Neural cell (in vitro differentiated cells): ENCODE results near the gene MAPKAPK5. TPM values are rescaled to one million over a fixed set of nuclear protein-coding genes. Genes with fewer than 3 reads are reported as not detected.
"Not testable (repeated sequence)": the region's sequence is repeated elsewhere in the genome, so short reads cannot be mapped to it uniquely, and the experiment has no call there.

Source experiments
- H2AFZ ChIP-seq: fragments of 200-600, 300-800 bp; sonication (generic), shearing (Covaris generic); 2 replicates; pipeline ENCODE4 v1.6.0; 2014; ENCODE audit warnings: low read depth, mild to moderate bottlenecking, antibody characterized with exemption, low read length, moderate library complexity
- H3F3A ChIP-seq: fragments of 200-600 bp; shearing (Covaris generic); 2 replicates; pipeline ENCODE4 v1.6.1; 2016; ENCODE audit warnings: mild to moderate bottlenecking, moderate library complexity, mixed read lengths, antibody characterized with exemption, low read length; ENCODE audit not compliant: insufficient read depth, poor library complexity, severe bottlenecking
- H3K27ac ChIP-seq: fragments of 200-600, 300-800 bp; sonication (generic), shearing (Covaris generic); 2 replicates; pipeline ENCODE4 v1.5.1; 2014; ENCODE audit warnings: mild to moderate bottlenecking, low read length, moderate library complexity
- H3K27me3 ChIP-seq: fragments of 300-800, 200-600 bp; sonication (generic), shearing (Covaris generic); 2 replicates; pipeline ENCODE4 v1.6.0; 2014; ENCODE audit warnings: mild to moderate bottlenecking, low read depth, low read length, moderate library complexity; ENCODE audit not compliant: insufficient read depth
- H3K36me3 ChIP-seq: fragments of 300-800, 200-600 bp; sonication (generic), shearing (Covaris generic); 2 replicates; pipeline ENCODE4 v1.5.1; 2014; ENCODE audit warnings: mild to moderate bottlenecking, antibody characterized with exemption, low read length, moderate library complexity; ENCODE audit not compliant: insufficient read depth
- H3K4me2 ChIP-seq: fragments of 300-800, 200-600 bp; sonication (generic), shearing (Covaris generic); 2 replicates; pipeline ENCODE4 v1.6.0; 2014; ENCODE audit warnings: mild to moderate bottlenecking, low read length
- H3K4me3 ChIP-seq: fragments of 300-800, 200-600 bp; sonication (generic), shearing (Covaris generic); 2 replicates; pipeline ENCODE4 v1.5.1; 2014; ENCODE audit warnings: mild to moderate bottlenecking, low read length, moderate library complexity
- H3K79me2 ChIP-seq: fragments of 200-600 bp; shearing (Covaris generic); replicated peaks from 2 replicates; pipeline ENCODE4 v1.6.0; 2014; ENCODE audit warnings: mild to moderate bottlenecking, low read length, moderate library complexity; ENCODE audit not compliant: insufficient read depth
- H3K9ac ChIP-seq: fragments of 300-800, 200-600 bp; sonication (generic), shearing (Covaris generic); 2 replicates; pipeline ENCODE4 v1.6.1; 2016; ENCODE audit warnings: mild to moderate bottlenecking, low read length, mixed read lengths
- H3K9me2 ChIP-seq: fragments of 200-600 bp; shearing (Covaris generic); 2 replicates; pipeline ENCODE4 v1.6.1; 2016; ENCODE audit warnings: mild to moderate bottlenecking, low read length, mixed read lengths; ENCODE audit not compliant: insufficient read depth
- H3K9me3 ChIP-seq: fragments of 200-600, 300-800 bp; sonication (generic), shearing (Covaris generic); 2 replicates; pipeline ENCODE4 v1.6.1; 2016; ENCODE audit warnings: mild to moderate bottlenecking, mixed run types, low read length, moderate library complexity, mixed read lengths
- H4K20me1 ChIP-seq: fragments of 200-600 bp; shearing (Covaris generic); 2 replicates; pipeline ENCODE4 v1.6.1; 2016; ENCODE audit warnings: mild to moderate bottlenecking, mixed run types; ENCODE audit not compliant: insufficient read depth
- EP300 ChIP-seq: fragments of 450-650 bp; conservative IDR thresholded peaks from 2 replicates; pipeline ENCODE4 v1.6.1; 2014; ENCODE audit warnings: antibody characterized with exemption, mild to moderate bottlenecking, moderate library complexity; ENCODE audit not compliant: poor library complexity, severe bottlenecking
- EZH2 ChIP-seq: fragments of 200-600, 300-800 bp; shearing (Covaris generic), sonication (generic); IDR thresholded peaks from 2 replicates; pipeline ENCODE4 v1.6.1; 2014; ENCODE audit warnings: antibody characterized with exemption, low read length, borderline replicate concordance, mild to moderate bottlenecking; ENCODE audit not compliant: insufficient read depth, poor library complexity, severe bottlenecking
- MXI1 ChIP-seq: fragments of 450-650 bp; conservative IDR thresholded peaks from 2 replicates; pipeline ENCODE4 v1.6.1; 2014; ENCODE audit warnings: antibody characterized with exemption, mild to moderate bottlenecking; ENCODE audit not compliant: poor library complexity, severe bottlenecking
- POLR2AphosphoS5 ChIP-seq: IDR thresholded peaks from 2 replicates; pipeline ENCODE4 v1.6.1; 2012
- RAD21 ChIP-seq: fragments of 450-650 bp; conservative IDR thresholded peaks from 2 replicates; pipeline ENCODE4 v1.6.1; 2014; ENCODE audit warnings: antibody characterized with exemption, mild to moderate bottlenecking, moderate library complexity
- SMC3 ChIP-seq: fragments of 450-650 bp; conservative IDR thresholded peaks from 2 replicates; pipeline ENCODE4 v1.6.1; 2014; ENCODE audit warnings: antibody characterized with exemption, mild to moderate bottlenecking, moderate library complexity; ENCODE audit not compliant: poor library complexity
- TAF1 ChIP-seq: IDR thresholded peaks from 2 replicates; pipeline ENCODE4 v1.6.1; 2012; ENCODE audit warnings: low read depth
- polyA plus RNA-seq: library from polyadenylated mRNA; depleted of rRNA; stranded (reverse); fragments of >200 nt; gene quantifications from 2 replicates; pipeline ENCODE4 v1.2.3, GENCODE V29; 2014
- TF ChIP-seq, protein P1 (sequence below): IDR thresholded peaks from 2 replicates; pipeline ENCODE4 v1.6.1; 2012; ENCODE audit warnings: borderline replicate concordance

MAPKAPK5 gene
- polyA plus RNA-seq, 1 donor from 2014 or later, result 93.7 TPM

DNA sequence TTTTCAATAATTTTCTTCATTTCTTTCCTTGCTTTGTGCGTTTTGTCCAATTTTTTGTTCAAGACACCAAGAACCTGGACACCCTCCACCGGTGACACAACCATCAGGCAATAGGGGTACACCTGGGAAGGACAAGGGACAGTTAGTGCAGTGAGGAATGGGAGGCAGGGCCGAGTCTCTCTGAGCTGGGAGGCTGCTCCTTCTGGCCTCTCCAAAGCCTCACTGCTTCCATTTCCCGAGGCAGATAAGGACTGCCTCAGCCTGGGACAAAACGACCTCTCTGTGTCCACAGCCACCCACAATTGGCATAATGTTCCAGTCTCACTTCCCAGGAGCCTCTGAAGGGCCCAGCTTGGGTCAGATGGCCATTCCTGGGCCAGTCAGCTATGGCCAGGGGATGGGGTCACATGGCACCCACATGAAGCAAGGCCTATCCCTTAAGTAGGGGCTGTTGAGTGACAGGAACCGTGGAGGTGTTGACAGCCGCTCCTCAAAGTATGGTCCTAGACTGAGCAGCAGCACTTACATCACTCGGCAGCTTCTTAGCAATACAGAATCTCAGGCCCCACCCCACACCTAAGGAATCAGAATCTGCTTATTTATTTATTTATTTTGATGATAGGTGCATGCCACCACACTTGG is 13.6 kb upstream of the MAPKAPK5 start:
- Histone ChIP-seq H3K27me3 (no peaks in the 10 kb centered on the region), H3K9ac (no peak overlapping the region), H3K36me3 (no peaks in the 10 kb centered on the region), H3K4me3 (no peak overlapping the region), H3K27ac (no peak overlapping the region), H3K9me3 (no peaks in the 10 kb centered on the region), H4K20me1 (no peaks in the 10 kb centered on the region), H2AFZ (no peak overlapping the region), H3K9me2 (no peaks in the 10 kb centered on the region), H3F3A (no peaks in the 10 kb centered on the region), H3K79me2 (no peaks in the 10 kb centered on the region), H3K4me2 (no peak overlapping the region)
- TF ChIP-seq TAF1 (no peak), EP300 (no peak), SMC3 (no peak), RAD21 (no peak), POLR2AphosphoS5 (no peak), MXI1 (no peak), EZH2 (no peak)
- TF ChIP-seq, protein P1, sequence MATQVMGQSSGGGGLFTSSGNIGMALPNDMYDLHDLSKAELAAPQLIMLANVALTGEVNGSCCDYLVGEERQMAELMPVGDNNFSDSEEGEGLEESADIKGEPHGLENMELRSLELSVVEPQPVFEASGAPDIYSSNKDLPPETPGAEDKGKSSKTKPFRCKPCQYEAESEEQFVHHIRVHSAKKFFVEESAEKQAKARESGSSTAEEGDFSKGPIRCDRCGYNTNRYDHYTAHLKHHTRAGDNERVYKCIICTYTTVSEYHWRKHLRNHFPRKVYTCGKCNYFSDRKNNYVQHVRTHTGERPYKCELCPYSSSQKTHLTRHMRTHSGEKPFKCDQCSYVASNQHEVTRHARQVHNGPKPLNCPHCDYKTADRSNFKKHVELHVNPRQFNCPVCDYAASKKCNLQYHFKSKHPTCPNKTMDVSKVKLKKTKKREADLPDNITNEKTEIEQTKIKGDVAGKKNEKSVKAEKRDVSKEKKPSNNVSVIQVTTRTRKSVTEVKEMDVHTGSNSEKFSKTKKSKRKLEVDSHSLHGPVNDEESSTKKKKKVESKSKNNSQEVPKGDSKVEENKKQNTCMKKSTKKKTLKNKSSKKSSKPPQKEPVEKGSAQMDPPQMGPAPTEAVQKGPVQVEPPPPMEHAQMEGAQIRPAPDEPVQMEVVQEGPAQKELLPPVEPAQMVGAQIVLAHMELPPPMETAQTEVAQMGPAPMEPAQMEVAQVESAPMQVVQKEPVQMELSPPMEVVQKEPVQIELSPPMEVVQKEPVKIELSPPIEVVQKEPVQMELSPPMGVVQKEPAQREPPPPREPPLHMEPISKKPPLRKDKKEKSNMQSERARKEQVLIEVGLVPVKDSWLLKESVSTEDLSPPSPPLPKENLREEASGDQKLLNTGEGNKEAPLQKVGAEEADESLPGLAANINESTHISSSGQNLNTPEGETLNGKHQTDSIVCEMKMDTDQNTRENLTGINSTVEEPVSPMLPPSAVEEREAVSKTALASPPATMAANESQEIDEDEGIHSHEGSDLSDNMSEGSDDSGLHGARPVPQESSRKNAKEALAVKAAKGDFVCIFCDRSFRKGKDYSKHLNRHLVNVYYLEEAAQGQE, result no peak

DNA sequence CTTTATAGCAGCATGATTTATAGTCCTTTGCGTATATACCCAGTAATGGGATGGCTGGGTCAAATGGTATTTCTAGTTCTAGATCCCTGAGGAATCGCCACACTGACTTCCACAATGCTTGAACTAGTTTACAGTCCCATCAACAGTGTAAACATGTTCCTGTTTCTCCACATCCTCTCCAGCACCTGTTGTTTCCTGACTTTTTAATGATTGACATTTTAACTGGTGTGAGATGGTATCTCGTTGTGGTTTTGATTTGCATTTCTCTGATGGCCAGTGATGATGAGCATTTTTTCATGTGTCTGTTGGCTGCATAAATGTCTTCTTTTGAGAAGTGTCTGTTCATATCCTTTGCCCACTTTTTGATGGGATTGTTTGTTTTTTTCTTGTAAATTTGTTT is 12.4 kb upstream of the MAPKAPK5 start:
- H3K36me3 ChIP-seq, H3K27ac ChIP-seq, H3F3A ChIP-seq, H3K79me2 ChIP-seq, H3K4me2 ChIP-seq, H2AFZ ChIP-seq, H3K4me3 ChIP-seq, H3K9me2 ChIP-seq, H3K9me3 ChIP-seq, H4K20me1 ChIP-seq, H3K27me3 ChIP-seq, H3K9ac ChIP-seq: not testable (repeated sequence)

DNA sequence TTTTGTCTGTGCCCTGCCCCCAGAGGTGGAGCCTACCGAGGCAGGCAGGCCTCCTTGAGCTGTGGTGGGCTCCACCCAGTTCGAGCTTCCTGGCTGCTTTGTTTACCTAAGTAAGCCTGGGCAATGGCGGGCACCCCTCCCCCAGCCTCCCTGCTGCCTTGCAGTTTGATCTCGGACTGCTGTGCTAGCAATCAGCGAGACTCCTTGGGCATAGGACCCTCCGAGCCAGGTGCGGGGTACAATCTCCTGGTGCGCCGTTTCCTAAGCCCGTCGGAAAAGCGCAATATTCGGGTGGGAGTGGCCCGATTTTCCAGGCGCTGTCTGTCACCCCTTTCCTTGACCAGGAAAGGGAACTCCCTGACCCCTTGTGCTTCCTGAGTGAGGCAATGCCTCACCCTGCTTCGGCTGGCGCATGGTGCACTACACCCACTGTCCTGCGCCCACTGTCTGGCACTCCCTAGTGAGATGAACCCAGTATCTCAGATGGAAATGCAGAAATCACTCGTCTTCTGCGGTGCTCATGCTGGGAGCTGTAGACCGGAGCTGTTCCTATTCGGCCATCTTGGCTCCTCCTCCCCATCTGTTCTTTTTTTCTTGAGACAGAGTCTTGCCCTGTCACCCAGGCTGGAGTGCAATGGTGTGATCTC is 7.2 kb upstream of the MAPKAPK5 start:
- H3K9me2 ChIP-seq, H3K9me3 ChIP-seq, H4K20me1 ChIP-seq, H3K4me2 ChIP-seq, H3K27me3 ChIP-seq, H3K79me2 ChIP-seq, H3K9ac ChIP-seq, H2AFZ ChIP-seq, H3F3A ChIP-seq, H3K4me3 ChIP-seq, H3K36me3 ChIP-seq, H3K27ac ChIP-seq: not testable (repeated sequence)

DNA sequence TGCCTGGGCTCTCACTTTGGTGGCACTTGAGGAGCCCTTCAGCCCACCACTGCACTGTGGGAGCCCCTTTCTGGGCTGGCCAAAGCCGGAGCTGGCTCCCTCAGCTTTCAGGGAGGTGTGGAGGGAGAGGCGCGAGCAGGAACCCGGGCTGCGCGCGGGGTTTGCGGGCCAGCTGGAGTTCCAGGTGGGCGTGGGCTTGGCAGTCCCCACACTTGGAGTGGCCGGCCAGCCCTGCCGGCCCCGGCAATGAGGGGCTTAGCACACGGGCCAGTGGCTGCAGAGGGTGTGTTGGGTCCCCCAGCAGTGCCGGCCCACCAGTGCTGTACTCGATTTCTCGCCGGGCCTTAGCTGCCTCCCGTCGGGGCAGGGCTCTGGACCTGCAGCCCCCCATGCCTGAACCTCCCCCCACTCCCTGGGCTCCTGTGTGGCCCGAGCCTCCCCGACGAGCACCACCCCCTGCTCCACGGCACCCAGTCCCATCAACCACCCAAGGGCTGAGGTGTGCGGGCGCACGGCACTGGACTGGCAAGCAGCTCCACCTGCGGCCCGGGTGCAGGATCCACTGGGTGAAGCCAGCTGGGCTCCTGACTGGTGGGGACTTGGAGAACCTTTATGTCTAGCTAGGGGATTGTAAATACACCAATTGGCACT is 6.4 kb upstream of the MAPKAPK5 start:
- H3K36me3 ChIP-seq, result peaks cover 10% of the 10 kb centered on the region
- H3K9ac ChIP-seq, H3K27me3 ChIP-seq: not testable (repeated sequence)

More for the DNA sequence above, 6.4 kb upstream of the MAPKAPK5 start:
- peaks cover 14% of the 10 kb centered on the region for H3K79me2 ChIP-seq
- H3F3A ChIP-seq, H3K27ac ChIP-seq, H3K9me2 ChIP-seq, H3K4me2 ChIP-seq, H4K20me1 ChIP-seq, H3K4me3 ChIP-seq, H3K9me3 ChIP-seq, H2AFZ ChIP-seq: not testable (repeated sequence)
